GM18858 (cell line): ENCODE data around the gene PTPRG.
A peak's percentile ranks its signal among the peaks of the same experiment; 100 is the strongest.

Experiments used
- ATAC-seq: cut with Tn5 transposase; IDR thresholded peaks from one replicate; pipeline ENCODE4 v1.9.1; 2021; ENCODE audit not compliant: unreplicated experiment

PTPRG gene

DNA sequence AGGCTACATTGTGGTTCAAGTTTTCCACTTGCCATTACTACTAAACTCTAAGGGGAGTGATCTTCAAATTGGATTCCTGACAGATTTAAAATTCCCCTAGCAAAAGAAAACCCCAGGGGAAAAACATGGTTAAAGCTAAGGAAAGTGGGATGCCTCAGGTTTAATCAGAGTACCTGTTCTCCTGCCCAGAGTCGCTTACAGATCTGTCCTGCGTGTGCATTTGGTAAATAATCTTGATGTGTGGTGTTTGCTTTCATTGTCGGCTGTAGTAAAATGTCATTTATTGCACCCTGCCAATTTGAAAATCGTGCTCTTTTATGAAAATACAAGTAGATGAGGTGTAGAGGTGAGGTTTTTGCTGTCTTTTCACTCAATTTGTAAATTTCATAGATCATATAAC is 323.4 kb downstream of the PTPRG start:
- no peak for ATAC-seq

DNA sequence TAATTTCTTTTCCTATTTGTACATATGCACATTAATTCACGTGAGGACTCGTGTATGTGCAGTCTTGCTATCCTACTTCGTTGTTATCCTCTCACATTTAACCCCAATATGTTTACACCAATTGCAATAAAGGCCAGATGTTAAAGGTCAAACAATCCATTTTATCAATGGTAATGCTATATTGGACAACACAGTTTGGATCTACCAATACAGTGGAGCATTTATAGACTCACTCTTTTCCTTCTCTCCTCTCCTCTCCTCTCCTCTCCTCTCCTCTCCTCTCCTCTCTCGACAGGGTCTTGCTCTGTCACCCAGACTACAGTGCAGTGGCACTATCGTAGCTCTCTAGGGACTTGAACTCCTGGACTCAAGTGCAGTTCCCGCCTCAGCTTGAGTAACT is 324.0 kb downstream of the PTPRG start:
- no peak for ATAC-seq

DNA sequence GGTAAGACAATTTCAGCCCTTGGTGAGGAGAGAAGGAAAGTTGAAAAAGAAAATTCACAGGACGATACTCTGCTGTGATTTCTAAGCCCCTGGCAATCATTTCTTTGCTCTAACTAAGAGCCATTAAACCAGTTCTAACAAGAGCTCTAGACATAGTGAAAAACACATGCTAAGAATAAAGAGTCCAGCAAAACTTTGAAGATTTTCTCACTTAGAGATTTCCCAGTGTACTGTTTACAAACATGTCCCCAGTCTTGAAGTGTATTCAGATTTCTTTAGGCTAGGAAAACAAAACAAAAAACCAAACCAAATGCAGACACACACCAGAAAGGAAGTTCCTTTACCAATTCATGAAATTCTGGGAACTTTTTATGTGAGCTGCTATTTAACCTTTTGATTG is 325.8 kb downstream of the PTPRG start:
- no peak for ATAC-seq

GRCh38 chr3:61889259-61889658 is 327.9 kb downstream of the PTPRG start:
- no peak for ATAC-seq

GRCh38 chr3:61890167-61890566 is 328.8 kb downstream of the PTPRG start:
- no peak for ATAC-seq

DNA sequence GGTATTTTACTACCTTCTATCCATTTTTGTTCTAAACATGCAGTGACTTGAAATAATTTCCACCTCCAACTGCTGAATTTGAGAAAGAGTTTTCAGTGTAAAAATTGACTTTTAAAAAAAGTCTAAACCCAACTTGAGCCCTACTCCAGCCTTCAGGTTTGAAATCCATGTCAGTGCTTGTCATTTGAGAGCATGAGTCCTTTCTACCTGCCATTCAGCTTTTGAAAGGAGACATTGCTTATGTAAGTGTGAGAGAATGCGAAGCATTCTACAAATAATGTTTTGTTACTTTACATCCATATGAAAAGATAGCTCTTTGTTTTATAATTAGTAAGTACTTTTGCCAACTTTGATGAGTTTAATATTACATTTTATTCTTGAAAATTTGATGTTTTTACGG is 329.2 kb downstream of the PTPRG start:
- no peak for ATAC-seq

GRCh38 chr3:61892891-61893290 is 331.5 kb downstream of the PTPRG start:
- ATAC-seq, result no peak

DNA sequence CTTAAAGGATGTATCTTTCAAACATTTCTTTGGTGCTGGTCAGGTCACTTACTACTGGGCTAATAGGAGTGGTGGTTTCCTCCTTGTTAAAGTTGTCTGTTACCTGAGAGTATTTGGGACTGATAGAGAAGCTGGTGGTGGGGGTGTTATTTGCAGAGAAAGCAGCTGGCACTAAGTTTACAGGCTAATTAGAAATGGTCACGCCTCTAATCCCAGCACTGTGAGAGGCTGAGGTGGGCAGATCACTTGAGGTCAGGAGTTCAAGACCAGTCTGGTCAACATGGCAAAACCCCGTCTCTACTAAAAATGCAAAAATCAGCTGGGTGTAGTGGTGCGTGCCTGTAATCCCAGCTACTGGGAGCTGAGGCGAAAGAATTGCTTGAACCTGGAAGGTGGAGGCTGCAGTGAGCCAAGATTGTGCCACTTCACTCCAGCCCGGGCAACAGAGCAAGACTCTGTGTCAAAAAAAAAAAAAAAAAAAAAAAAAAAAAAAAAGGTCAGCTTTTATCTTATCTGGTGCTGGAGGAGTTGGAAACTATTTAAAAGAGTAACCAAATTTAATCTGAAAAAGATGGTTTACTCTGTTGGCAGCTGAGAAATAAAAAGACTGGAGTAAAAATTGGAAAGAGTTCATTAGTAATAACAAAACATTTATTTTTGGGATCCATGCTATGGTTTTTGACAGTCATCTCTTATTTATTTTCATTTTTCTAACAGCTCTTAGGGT is 332.6 kb downstream of the PTPRG start:
- no peak for ATAC-seq

DNA sequence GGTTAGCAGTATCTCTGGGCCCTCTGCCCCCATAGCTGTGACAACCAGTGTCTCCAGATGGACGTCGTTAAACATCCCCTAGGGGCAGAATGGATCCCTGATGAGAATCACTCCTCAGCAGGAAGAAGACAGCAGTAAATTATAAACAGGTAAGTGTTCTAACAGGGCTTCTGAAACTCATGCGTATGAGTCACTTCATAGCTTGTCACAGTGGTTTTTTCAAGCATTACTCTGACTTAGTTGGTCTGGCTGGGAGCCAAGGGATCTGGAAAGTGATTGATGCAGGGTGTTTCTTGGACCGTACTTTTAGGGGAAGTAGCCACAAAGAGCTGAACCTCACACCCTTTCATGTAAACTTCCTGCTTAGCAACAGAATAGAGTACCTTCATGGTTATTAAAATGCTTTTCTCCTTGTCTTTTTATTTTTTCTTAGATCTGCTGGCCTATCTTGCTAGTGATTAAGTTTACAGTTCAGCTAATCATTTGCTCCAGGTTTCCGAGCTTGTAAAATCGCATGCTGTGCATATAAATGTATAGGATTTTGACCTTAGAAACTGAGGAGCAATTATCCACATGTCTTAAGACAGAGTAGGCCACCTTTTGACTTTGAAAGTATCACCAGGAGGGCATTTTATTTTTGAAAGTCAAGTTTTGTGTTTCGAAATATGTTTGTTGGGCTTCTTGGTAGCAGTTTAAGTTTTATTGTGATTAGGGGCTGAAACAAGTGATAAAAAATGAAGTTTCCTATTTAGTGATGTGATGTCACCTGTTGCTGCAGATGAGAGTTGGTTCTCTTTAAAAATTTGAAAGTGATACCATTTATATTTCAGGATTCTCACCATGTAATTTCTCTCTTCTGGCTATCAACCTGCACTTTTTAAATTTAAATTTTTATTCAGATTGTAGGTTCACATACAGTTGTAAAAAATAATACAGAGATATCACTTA is 333.9 kb downstream of the PTPRG start:
- ATAC-seq, result peak; percentile 95

- no peak for ATAC-seq
Observed at GRCh38 chr3:61896251-61896650, 334.9 kb downstream of the PTPRG start.

DNA sequence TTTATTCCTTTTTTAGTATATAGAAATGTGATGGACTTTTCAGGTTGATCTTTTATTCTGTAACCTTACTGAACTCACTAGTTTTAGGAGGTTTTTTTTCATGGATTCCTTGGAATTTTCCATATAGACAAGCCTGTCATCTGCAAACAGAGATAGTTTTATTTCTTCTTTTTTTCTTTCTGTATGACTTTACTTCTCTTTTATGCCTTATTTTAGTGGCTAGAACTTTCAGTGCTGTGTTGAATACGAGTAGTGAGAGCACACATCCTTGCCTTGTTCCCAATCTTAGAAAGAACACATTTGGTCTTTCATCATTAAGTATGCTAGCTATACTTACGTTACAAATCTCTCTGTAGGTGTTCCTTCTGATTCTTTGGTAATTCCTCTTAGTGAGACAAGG is 336.5 kb downstream of the PTPRG start:
- no peak for ATAC-seq

- no peak for ATAC-seq
Observed at GRCh38 chr3:61899700-61900462, 338.5 kb downstream of the PTPRG start.

- no peak for ATAC-seq
Observed at GRCh38 chr3:61901496-61901895, 340.1 kb downstream of the PTPRG start.

GRCh38 chr3:61901986-61902385 is 340.6 kb downstream of the PTPRG start:
- ATAC-seq, result no peak

DNA sequence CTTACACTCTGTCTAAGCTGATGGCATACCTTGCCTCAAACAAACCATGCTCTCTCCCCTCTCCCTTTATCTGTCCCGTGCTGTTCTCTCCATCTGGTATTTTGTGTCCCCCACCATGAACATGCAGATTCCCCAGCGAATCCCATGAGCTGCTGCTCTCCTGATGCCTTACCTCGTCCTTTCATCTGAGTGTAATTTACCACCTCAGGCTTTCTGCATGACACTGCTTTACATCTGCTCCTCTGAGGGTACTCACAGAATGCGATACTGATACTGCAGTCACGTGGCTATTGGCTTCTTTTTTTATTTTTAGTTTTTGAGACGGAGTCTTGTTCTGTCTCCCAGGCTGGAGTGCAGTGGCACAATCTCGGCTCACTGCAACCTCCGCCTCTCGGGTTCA is 341.7 kb downstream of the PTPRG start:
- no peak for ATAC-seq

DNA sequence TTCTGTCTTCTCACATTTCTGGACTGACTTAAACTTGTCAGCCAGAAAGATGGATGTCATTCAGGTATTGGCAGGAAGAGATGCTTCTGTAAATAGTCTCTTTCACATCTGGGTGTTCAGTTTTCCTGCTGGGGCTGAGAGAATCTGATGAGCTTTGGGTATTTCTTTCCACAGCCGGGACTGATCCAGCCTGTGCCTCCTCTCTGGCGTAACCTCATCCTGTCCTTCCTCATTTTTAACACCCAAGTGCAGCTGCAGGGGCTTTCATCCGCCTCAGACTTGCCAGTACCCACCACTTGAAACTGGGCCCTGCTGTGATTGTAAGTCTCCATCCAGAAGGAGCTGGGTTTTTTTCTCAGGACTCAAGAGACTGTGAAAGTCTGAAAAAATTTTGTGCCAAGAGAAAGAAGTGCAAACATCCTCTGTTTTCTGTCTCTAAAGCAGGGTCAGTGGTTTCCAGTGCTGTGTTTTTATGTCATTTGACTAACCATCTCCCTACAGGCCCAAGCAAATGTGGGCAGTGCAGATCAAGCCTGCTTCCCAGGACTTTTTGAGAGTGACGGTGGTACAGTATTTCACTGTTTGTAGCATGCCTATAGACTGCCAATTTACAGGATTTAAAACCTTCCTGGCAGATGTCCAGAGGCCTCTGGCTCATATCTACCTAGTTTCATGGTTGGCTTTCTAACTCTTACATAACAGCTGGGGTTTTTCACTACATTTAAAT is 342.7 kb downstream of the PTPRG start:
- ATAC-seq, result peak; percentile 39

- no peak for ATAC-seq
Observed at GRCh38 chr3:61907210-61907795, 345.9 kb downstream of the PTPRG start.

- ATAC-seq, result no peak
Observed at GRCh38 chr3:61908382-61908781, 347.0 kb downstream of the PTPRG start.

DNA sequence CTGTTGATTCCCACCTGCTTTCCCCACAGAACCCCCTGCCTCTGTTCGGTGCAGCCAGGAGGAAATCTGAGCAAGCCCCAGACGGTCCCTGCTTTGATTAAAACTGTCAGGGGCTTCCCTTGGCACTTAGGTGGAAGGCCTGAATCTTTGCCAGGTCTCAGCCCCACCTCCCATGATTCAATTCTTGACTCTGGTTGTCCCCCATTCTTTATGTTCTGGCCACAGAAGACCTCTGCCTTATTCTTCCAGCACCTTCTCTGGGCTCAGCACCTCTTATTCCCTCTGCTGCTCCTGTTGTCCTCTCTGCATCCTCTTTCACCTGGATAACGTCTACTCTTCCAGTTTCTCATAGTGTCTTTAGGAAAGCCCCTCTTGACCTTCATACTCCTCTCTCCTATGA is 349.4 kb downstream of the PTPRG start:
- no peak for ATAC-seq

DNA sequence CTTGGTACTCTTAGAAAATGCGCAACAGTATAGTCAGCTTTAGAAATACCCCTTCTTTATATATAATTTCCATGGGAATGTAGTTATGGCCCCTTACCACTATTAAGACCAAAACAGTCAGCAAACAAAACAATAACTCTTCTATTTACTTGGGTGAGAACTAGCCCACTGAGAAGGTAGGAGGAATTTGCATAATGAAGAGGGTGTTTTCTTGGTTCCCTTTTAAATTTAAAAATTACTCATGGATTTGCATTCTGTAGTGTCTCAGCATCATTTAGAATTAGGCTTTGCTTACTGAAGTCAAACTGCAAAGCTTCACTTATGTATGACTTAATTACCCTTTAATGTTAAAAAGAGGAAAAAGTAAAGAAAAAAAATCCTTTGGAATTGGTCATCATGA is 350.8 kb downstream of the PTPRG start:
- ATAC-seq, result peak; percentile 90
